GM04503 (cell line): ENCODE data around the gene PCDHB9.
"Not testable (repeated sequence)": the region's sequence is repeated elsewhere in the genome, so short reads cannot be mapped to it uniquely, and the experiment has no call there.

Experiments
- DNase-seq: peaks from one replicate; pipeline ENCODE4 v3.0.0-alpha.2; 2012; ENCODE audit warnings: low read depth

Gene PCDHB9

DNA sequence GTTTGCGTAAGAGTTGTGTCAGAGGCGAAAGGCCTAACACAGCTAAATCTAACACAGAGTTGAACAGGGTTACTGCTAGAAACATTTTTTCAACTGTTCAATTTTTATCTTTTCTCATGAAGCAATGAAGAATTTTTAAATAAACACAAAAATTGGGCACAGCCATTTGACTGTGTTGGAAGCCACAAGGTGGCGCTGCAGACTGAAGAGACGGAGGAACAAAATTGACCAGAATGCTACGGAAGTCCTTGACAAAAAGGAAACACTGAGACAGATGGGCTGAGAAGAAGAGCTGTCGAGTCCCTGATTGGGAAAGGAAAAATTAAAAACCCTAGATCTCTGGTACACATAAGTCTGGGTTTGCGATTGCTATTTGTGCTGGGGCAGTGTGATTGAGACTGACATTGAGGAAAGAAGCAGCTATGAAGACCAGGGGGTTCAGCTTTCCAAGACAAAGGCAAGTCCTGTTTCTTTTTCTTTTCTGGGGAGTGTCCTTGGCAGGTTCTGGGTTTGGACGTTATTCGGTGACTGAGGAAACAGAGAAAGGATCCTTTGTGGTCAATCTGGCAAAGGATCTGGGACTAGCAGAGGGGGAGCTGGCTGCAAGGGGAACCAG lies at the start of gene PCDHB9:
PCDHB9 (plus strand) TSS at position 265 of the 616 bp plus-strand sequence; CDS start at position 423, 158 bp downstream.
- no peak for DNase-seq

DNA sequence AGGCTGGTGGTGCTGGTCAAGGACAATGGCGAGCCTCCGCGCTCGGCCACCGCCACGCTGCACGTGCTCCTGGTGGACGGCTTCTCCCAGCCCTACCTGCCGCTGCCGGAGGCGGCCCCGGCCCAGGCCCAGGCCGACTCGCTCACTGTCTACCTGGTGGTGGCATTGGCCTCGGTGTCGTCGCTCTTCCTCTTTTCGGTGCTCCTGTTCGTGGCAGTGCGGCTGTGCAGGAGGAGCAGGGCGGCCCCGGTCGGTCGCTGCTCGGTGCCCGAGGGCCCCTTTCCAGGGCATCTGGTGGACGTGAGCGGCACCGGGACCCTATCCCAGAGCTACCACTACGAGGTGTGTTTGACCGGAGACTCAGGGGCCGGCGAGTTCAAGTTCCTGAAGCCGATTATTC lies 49.6 kb upstream of the PCDHB9 start:
- DNase-seq, result not testable (repeated sequence)

DNA sequence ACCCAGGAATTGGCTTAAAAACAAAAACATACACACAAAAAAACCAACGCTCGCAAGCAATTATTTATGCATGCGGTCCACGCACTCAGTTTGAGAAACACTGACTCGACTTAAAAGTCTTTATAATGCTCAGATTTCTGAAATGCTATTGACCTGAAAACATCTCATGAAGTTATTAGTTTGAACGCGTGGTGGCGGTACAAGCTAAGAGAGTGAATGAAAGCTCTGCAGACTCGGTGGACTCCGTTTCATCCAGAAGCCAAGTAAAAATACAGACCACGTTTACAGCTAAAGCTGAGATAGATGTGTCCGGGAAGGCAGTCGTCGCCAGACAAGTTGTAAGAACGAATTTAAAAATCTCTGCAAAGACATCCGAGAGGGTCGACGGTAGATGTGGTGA lies 37.1 kb upstream of the PCDHB9 start, which contains the start of gene PCDHB6:
PCDHB6 (plus strand) TSS at position 246 of the 400 bp plus-strand sequence. CDS start 201 bp downstream, outside the sequence.
- no peak for DNase-seq

DNA sequence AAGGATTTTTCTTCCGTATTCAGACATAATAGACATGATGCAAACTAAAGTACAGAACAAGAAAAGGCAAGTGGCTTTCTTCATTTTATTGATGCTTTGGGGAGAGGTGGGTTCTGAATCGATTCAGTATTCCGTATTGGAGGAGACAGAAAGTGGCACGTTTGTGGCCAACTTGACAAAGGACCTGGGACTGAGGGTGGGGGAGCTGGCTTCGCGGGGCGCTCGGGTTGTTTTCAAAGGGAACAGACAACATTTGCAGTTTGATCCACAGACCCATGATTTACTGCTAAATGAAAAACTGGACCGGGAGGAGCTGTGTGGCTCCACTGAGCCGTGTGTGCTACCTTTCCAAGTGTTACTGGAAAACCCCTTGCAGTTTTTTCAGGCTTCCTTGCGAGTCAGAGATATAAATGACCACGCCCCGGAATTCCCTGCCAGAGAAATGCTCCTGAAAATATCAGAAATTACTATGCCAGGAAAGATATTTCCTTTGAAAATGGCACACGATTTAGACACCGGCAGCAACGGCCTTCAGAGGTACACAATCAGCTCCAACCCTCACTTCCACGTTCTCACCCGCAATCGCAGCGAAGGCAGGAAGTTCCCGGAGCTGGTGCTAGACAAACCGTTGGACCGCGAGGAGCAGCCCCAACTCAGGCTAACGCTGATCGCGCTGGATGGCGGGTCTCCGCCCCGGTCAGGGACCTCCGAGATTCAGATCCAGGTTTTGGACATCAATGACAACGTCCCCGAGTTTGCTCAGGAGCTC lies 36.6 kb upstream of the PCDHB9 start:
- DNase-seq, result no peak

DNA sequence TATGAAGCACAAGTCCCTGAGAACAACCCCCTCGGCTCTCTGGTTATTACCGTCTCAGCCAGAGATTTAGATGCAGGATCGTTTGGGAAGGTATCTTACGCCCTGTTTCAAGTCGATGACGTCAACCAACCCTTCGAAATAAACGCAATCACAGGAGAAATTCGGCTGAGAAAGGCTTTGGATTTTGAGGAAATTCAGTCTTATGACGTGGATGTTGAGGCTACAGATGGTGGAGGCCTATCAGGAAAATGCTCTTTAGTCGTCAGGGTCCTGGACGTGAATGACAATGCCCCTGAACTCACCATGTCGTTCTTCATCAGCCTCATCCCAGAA lies 36.0 kb upstream of the PCDHB9 start:
- no peak for DNase-seq

DNA sequence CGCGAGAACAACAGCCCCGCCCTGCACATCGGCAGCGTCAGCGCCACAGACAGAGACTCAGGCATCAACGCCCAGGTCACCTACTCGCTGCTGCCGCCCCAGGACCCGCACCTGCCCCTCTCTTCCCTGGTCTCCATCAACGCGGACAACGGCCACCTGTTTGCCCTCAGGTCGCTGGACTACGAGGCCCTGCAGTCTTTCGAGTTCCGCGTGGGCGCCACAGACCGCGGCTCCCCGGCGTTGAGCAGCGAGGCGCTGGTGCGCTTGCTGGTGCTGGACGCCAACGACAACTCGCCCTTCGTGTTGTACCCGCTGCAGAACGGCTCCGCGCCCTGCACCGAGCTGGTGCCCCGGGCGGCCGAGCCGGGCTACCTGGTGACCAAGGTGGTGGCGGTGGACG lies 35.3 kb upstream of the PCDHB9 start:
- DNase-seq, result not testable (repeated sequence)

DNA sequence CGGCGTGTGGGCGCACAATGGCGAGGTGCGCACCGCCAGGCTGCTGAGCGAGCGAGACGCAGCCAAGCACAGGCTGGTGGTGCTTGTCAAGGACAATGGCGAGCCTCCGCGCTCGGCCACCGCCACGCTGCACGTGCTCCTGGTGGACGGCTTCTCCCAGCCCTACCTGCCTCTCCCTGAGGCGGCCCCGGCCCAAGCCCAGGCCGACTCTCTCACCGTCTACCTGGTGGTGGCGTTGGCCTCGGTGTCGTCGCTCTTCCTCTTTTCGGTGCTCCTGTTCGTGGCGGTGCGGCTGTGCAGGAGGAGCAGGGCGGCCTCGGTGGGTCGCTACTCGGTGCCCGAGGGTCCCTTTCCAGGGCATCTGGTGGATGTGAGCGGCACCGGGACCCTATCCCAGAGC lies 34.9 kb upstream of the PCDHB9 start:
- not testable (repeated sequence) for DNase-seq

DNA sequence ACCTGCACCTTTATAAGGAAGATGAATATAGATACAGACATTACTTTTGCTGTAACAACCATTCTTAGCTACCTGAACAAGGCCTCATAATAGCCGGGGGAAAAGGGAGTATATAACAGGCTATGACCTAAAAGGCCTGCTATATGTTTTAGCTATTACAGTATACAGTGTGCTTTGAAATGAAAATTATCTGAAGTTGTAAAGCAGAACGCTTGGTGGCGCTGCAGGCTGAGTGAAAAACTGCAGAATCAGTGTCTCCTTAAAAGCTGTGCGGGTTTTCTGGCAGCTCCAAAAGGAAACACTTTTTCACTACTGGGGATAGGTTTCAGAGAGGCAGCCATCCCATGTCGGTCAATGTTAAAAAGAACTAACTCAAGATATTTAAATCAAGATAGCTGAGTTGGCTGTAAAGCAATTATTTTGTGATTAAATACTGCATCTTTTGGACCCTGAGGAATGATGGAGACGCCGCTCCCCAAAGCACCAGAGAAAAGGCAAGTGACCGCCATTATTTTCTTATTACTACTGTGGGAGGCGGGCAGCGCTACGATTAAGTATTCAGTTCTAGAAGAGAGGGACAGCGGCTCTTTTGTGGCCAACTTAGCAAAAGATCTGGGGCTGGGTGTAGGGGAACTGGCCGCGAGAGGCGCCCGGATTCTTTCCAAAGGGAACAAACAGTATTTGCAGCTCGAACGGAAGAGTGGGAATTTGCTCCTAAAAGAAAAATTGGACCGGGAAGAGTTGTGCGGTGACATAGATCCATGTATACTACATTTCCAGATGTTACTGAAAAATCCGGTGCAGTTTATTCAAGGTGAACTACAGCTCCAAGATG lies 31.2 kb upstream of the PCDHB9 start:
- no peak for DNase-seq

DNA sequence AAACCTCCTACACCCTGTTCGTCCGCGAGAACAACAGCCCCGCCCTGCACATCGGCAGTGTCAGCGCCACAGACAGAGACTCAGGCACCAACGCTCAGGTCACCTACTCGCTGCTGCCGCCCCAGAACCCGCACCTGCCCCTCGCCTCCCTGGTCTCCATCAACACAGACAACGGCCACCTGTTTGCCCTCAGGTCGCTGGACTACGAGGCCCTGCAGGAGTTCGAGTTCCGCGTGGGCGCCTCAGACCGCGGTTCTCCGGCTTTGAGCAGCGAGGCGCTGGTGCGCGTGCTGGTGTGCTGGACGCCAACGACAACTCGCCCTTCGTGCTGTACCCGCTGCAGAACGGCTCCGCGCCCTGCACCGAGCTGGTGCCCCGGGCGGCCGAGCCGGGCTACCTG lies 29.6 kb upstream of the PCDHB9 start:
- DNase-seq, result not testable (repeated sequence)

DNA sequence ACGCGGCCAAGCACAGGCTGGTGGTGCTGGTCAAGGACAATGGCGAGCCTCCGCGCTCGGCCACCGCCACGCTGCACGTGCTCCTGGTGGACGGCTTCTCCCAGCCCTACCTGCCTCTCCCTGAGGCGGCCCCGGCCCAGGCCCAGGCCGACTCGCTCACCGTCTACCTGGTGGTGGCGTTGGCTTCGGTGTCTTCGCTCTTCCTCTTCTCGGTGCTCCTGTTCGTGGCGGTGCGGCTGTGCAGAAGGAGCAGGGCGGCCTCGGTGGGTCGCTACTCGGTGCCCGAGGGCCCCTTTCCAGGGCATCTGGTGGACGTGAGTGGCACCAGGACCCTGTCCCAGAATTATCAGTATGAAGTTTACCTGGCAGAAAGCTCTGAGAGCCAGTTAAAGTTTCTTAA lies 29.1 kb upstream of the PCDHB9 start:
- not testable (repeated sequence) for DNase-seq

DNA sequence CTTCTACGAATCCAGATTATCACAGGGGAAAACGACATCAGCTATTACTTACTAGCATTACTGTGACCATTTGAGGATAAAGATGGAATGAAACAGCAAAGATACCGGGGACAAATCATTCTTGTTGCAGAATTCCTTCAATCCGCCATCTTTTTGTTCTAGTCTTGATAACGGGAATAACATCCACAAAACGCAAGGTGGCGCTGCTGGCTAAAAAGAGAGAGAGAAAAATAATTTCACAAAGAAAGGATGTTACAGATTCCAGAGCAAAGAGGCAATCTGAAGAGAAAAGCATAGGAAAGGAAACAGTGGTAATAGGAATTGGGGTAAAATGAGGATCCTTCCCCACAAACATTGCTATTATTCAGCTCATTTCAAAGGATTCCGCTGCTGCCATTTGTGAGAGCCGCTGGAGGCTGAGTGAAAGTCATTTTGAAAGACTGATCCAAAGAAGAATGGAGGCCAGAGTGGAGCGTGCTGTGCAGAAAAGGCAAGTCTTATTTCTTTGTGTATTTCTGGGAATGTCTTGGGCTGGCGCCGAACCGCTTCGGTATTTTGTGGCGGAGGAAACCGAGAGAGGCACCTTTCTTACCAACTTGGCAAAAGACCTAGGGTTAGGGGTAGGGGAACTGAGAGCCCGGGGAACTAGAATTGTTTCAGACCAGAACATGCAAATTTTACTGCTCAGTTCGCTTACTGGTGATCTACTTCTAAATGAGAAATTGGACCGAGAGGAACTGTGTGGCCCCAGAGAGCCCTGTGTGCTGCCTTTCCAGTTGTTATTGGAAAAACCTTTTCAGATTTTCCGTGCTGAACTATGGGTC lies 14.4 kb upstream of the PCDHB9 start, which contains the start of gene PCDHB7:
PCDHB7 (plus strand) TSS at position 264 of the 824 bp plus-strand sequence; CDS start at position 456, 192 bp downstream.
- no peak for DNase-seq

DNA sequence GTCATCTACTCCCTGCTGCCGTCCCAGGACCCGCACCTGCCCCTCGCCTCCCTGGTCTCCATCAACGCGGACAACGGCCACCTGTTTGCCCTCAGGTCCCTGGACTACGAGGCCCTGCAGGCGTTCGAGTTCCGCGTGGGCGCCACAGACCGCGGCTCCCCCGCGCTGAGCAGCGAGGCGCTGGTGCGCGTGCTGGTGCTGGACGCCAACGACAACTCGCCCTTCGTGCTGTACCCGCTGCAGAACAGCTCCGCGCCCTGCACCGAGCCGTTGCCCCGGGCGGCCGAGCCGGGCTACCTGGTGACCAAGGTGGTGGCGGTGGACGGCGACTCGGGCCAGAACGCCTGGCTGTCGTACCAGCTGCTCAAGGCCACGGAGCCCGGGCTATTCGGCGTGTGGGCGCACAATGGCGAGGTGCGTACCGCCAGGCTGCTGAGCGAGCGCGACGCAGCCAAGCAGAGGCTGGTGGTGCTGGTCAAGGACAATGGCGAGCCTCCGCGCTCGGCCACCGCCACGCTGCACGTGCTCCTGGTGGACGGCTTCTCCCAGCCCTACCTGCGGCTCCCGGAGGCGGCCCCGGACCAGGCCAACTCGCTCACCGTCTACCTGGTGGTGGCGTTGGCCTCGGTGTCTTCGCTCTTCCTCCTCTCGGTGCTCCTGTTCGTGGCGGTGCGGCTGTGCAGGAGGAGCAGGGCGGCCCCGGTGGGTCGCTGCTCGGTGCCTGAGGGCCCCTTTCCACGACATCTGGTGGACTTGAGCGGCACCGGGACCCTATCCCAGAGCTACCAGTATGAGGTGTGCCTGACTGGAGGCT lies 12.5 kb upstream of the PCDHB9 start:
- not testable (repeated sequence) for DNase-seq

DNA sequence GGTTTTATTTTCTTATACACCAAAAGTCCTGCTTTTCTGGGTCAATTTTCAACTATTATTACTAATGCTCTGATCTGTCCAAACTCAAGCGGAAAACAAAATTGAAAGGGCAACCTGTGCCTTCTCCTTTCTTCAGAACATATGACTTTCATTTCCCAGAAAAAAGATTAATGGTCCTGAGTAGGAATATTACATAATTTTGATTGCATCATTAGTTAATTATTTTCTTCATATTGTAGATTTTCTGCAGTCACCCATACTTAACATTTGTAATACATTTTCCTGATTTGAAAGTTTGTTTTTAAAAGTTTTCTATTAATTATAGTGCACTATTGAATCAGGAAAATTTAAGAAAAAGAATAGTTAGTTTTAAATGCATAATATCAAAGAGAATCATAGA lies 11.0 kb upstream of the PCDHB9 start:
- DNase-seq, result no peak

DNA sequence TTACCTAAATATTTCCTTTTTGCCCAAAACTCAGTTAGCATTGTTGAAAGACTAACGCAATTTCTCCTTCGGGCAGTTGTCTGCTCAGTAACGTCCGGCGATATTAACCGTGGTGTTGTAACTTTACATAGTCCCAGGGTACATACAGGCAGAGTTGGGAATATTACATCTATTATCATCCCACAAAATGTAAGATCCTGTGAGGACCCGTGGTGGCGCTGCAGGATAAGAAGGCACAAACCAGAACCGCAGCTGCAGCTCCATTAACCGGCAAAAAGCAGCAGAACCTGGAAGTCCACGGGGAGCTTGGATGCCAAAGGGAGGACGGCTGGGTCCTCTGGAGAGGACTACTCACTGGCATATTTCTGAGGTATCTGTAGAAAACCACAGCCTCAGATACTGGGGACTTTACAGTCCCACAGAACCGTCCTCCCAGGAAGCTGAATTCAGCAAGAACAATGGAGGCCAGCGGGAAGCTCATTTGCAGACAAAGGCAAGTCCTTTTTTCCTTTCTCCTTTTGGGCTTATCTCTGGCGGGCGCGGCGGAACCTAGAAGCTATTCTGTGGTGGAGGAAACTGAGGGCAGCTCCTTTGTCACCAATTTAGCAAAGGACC lies 9.3 kb upstream of the PCDHB9 start, which contains the start of gene PCDHB8:
PCDHB8 (plus strand) TSS at position 214 of the 615 bp plus-strand sequence; CDS start at position 459, 245 bp downstream.
- DNase-seq, result not testable (repeated sequence)

DNA sequence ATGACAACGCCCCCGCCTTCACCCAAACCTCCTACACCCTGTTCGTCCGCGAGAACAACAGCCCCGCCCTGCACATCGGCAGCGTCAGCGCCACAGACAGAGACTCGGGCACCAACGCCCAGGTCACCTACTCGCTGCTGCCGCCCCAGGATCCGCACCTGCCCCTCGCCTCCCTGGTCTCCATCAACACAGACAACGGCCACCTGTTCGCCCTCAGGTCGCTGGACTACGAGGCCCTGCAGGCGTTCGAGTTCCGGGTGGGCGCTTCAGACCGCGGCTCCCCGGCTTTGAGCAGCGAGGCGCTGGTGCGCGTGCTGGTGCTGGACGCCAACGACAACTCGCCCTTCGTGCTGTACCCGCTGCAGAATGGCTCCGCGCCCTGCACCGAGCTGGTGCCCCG lies 7.6 kb upstream of the PCDHB9 start:
- DNase-seq, result not testable (repeated sequence)

DNA sequence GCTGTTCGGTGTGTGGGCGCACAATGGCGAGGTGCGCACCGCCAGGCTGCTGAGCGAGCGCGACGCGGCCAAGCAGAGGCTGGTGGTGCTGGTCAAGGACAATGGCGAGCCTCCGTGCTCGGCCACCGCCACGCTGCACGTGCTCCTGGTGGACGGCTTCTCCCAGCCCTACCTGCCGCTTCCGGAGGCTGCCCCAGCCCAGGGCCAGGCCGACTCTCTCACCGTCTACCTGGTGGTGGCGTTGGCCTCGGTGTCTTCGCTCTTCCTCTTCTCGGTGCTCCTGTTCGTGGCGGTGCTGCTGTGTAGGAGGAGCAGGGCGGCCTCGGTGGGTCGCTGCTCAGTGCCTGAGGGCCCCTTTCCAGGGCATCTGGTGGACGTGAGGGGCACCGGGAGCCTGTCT lies 7.1 kb upstream of the PCDHB9 start:
- not testable (repeated sequence) for DNase-seq

DNA sequence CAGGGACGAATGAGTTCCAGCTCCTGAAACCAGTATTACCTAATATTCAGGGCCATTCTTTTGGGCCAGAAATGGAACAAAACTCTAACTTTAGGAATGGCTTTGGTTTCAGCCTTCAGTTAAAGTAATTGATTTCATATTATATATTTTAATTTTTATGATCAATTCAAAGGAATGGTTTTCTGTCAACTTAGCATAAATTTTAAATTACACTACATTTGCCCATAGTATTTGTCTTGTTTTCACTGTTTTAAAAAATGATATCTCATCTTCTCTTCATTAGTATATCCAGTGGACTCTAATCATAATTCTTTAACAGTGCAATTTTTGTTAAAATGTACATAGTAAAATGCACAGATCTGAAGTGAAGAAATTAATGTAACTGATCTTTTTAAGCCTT lies 6.6 kb upstream of the PCDHB9 start:
- no peak for DNase-seq

DNA sequence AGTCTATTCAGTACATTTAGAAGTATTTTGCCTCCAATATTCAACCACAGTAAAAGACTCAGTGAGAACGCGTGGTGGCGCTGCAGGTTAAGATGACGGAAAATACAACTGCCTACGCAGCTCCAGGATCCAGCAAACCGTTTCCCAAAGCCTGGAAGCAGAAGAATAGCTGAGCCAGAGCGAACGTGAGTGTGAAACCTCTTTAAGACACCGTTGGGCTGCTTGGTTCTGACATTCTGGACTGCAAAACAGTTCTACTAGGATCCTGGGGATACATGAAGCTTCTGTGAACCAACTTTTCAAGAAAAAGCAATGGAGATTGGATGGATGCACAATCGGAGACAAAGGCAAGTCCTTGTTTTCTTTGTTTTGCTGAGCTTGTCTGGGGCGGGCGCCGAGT lies 4.7 kb upstream of the PCDHB9 start, which contains the start of gene PCDHB16:
PCDHB16 (plus strand) TSS at position 140 of the 400 bp plus-strand sequence; CDS start at position 313, 173 bp downstream.
- no peak for DNase-seq

DNA sequence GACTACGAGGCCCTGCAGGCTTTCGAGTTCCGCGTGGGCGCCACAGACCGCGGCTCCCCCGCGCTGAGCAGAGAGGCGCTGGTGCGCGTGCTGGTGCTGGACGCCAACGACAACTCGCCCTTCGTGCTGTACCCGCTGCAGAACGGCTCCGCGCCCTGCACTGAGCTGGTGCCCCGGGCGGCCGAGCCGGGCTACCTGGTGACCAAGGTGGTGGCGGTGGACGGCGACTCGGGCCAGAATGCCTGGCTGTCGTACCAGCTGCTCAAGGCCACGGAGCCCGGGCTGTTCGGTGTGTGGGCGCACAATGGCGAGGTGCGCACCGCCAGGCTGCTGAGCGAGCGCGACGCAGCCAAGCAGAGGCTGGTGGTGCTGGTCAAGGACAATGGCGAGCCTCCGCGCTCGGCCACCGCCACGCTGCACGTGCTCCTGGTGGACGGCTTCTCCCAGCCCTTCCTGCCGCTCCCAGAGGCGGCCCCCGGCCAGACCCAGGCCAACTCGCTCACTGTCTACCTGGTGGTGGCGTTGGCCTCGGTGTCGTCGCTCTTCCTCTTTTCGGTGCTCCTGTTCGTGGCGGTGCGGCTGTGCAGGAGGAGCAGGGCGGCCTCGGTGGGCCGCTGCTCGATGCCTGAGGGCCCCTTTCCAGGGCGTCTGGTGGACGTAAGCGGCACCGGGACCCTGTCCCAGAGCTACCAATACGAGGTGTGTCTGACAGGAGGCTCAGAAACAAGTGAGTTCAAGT lies 2.7 kb upstream of the PCDHB9 start:
- DNase-seq, result not testable (repeated sequence)
